ENCODE measurements around the gene PADI1.

PADI1 gene, protein sequence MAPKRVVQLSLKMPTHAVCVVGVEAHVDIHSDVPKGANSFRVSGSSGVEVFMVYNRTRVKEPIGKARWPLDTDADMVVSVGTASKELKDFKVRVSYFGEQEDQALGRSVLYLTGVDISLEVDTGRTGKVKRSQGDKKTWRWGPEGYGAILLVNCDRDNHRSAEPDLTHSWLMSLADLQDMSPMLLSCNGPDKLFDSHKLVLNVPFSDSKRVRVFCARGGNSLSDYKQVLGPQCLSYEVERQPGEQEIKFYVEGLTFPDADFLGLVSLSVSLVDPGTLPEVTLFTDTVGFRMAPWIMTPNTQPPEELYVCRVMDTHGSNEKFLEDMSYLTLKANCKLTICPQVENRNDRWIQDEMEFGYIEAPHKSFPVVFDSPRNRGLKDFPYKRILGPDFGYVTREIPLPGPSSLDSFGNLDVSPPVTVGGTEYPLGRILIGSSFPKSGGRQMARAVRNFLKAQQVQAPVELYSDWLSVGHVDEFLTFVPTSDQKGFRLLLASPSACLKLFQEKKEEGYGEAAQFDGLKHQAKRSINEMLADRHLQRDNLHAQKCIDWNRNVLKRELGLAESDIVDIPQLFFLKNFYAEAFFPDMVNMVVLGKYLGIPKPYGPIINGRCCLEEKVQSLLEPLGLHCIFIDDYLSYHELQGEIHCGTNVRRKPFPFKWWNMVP

DNA sequence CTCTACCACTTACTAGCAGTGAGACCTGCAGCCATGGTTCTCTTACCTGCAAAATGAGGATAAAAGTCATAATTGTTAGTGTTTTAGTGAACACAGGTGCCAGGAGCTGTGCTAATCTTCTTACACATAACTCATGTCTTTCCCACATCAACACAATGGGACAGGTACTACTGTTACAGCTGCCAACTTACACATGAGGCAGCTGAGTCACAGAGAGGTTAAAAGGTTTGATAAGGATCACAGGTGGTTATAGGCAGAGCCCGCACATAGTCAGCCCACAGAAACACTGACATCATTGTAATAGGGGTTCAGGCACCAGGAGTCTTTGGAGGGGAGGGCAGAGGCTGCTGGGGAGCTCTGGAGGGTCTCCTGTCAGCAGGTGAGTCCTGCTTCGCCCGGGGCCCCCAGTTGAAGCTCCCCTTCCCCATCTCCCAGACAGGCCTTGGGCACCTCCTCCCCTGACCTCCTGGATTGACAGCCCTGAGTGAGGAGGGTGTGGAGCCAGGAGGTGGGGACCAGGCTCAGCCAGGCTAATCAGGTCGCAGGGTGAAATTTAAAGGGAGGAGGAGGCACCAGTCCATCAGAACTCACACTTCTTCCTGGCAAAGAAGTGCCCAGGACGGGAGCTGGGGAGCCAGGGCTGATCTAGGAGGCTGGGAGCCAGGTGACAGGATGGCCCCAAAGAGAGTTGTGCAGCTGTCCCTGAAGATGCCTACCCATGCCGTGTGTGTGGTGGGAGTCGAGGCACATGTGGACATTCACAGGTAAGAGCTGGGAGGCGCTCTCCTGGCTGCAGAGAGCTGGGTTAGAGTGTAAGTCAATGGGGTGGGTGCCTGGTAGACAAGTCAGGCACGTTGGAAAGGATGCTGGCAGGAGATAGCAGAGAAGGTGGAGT lies at the start of gene PADI1:
PADI1 (plus strand) TSS at position 583 of the 895 bp plus-strand sequence; CDS start at position 673, 90 bp downstream.
- in situ Hi-C loops (cut with MboI; ENCODE audit: low sequenced_read_pairs), result no loop called here

DNA sequence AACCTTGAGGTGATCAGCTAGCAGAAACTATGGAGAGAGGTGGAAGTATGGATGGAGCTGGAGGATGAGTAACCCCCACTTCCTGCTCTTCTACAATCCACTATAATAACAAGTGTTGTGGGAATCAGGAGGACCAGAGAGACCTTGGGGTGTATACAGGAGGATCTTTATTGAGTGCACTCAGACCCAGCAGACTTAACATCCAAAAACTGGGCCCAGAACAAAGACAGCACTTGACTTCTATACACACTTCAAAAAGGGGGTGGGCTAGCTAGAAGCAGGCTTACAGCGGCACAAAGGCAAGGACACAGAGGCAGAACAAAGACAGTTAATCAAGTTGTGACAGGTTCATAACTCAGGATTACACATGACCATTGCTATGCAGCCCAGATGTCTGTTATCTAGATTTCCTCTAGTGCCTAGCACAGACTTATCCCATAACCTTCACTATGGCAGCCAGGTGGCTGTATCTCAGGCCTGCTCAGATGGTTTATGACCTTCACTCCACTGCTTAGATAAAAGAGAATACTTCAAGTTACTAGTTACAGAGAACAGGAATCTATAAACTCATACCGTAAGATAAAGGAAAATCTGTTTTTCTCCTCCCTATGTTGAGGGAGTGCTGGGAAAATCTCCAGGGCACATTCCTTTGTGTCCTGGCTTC lies 49.5 kb upstream of the PADI1 start:
- in situ Hi-C loops (cut with MboI; ENCODE audit: low sequenced_read_pairs), result no loop called here

DNA sequence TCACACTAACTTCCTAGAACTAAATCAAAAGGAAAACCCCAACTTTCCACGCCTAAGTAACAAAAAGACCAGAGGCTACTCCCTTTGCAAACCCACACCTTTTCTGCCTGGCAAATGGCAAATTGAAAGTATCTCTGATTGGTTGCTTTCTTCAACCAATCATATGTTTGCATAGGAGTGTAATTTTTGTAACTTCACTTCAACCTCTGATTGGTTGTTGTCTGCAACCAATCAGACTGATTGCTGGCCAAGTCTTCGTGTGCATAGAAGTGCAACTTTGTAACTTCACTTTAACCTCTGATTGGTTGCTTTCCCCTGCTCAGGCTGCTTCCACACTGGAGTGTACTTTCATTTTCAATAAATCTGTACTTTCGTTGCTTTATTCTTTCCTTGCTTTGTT lies 48.8 kb upstream of the PADI1 start:
- in situ Hi-C loops (cut with MboI; ENCODE audit: low sequenced_read_pairs), result no loop called here

DNA sequence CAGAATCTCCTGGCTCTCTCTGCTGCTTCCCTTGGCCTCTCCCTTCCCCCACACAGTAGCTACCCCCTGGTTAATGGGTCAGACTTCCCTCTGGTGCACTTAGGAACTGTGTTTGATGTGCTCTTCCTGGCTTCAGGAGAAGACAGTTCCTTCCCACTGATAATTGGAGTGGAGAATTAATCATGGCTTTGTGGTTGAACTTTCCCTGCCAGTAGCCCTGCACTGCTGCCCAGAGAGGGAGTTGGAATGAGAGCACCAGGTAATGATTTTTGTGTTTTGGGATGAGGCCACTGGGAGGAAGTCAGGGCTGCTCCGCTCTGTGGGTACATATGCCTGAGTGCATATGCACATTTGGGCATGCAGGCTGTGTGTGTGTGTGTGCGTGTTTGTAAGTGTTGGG lies 46.0 kb upstream of the PADI1 start:
- in situ Hi-C loops (cut with MboI; ENCODE audit: low sequenced_read_pairs), result no loop called here

DNA sequence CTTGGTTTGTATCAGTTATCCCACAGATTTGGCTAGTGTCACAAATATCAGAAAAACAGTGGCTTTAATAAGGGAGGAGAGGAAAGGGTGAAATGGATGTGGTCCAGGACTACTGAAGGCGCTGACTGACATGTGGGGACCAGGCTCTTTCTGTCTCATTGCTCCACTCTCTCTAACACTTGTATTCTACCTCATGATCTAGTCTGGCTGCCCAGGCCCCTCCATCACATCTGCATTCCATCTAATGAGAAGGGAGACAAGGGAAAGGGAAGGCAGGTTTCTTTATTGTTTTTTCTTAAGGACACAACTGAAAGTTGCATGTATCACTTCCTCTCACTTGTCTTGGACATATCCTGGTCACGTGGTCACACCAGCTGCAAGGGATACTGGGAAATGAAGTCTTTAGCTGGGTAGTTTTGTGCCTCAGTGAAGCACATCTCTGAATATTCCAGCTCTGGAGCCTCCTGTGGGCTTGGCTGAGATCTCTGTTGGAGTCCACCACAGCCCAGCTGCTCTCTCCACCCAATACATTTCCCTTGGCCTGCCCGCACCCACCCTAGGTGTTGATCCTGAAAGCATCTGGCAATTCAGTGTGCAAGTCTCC lies 43.7 kb upstream of the PADI1 start:
- in situ Hi-C loops (cut with MboI; ENCODE audit: low sequenced_read_pairs), result no loop called here

DNA sequence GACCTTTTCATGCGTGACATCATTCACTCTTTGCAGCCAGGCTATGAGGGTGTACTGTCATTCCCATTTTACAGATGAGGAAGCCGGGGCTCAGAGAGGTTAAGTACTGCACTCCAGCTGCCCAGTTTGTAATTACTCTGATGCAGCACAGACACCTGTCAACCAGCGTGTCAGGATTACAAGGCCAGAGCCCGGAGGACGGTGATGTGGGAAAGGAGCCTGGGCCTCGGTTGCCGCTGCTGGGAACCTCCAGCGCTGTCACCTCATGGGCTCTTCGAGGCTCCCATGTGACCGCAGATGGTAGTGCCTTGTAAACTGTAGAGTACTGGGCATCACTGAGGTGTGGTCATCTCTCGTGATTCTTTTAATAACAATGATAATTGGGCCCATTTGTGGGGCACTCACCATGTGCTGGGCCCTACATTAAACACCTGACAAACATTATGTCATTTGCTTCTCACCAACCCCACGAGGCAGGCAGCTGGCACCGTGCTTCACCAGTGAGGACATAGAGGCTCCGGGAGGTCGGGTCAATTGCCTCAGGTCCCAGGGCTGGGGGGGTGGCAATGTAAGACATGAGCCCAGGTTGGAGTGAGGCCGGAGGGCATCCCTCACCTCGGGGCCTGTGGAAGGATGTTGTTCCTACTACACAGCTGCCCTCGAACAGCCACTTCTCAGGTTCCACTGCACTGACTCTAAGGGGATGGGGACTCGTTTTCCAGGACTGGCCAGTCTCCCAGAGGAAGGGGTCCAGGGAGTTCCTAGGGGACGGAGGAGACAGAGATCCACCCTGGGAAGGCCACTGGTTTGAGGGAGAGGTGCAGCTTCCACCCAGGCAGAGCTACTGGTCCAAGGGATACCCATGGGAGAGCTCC lies 42.8 kb upstream of the PADI1 start:
- in situ Hi-C loops (cut with MboI; ENCODE audit: low sequenced_read_pairs), result no loop called here

DNA sequence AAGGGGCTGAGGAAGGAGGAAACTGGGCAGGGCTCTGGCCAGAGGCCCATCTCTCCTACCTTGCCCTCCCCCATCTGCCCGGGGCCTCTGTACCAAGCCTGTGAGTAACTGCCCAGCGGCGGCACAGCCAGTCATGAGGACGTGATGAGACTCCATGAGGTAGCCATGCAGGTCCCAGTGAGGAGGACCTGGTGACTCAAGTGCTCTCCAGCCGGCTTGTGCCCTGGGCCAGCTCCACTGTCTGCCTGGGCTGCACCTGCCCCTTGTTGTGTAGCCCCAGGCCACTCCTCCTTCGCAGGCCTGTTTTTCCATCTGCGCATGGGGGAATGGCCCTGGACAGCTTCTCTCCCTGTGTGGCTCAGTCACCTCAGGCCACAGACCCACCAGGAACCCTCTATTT lies 42.0 kb upstream of the PADI1 start:
- in situ Hi-C loops (cut with MboI; ENCODE audit: low sequenced_read_pairs), result no loop called here

DNA sequence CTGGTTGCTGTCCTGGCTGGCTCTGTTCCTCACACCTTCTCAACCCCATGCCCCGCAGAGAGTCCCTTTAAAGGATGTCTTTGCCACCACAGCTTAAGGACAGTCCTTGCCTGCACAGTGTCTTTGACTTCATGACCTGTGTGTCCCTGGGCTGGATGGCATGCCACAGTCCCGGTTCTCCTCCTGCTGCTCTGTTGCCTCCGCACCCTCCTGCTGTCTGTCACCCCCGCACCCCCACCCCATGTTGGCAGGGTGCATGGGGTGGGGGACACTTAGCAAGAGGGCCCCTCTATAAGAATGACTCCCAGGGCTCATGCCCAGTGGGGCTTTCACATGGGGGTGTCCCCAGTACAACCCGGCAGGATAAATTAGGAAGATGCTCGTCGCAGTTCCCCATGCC lies 41.6 kb upstream of the PADI1 start:
- in situ Hi-C loops (cut with MboI; ENCODE audit: low sequenced_read_pairs), result no loop called here

DNA sequence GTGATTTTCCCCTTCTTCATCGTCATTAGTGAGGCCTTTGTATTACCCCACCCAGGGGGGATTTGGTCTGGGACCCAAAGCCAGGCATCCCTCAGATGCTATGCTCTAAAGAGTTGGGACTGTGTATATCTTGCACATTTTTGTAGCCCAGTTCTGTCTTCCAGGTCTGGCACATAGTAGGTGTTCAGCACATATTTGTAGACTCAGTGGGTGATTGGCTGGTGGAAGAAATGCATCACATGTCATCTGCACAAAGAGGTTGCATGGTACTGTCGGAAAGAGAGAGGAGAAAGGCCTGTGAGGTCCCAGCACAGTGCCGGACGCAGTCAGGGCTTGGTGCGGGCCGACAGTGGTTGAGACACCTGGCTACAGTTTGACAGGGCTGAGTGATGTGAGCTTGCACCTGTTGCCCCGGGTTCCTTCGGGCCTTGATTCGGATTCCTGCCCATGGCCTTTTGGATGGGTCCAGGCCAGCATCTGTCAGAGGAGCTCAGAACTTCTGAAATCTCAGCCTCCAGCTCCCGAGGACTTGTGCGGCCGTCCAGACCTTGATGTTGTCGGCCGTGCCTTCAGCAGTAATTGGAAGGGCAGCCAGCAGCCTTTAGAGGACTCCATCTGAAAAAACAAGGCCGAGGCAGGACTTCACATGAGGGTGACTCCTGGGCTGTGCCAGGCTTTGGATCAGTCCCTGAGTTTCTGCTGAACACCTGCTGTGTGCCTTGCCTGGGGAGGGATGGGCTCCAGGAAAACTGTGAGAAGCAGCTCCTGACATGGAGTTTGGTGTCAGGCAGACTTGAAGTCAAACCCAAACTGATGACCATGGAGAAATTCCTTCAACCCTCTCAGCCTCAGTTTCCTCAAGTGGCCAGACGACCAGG lies 40.9 kb upstream of the PADI1 start:
- in situ Hi-C loops (cut with MboI; ENCODE audit: low sequenced_read_pairs), result no loop called here

DNA sequence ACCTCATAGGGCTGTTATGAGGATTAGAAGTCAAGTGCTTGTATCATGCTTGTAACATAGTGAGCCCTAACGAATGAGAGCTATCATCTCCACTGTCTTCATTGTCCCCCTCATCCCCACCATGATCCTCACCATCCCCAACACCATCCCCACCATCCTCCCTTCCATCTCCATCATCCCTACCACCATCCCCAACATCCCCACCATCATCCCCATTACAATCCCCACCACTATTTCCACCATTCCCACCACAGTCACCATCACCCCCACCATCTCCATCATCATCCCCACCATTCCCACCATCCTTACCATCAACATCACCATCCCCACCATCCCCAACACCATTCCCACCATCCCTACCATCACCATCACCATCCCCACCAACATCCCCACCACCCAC lies 39.1 kb upstream of the PADI1 start:
- in situ Hi-C loops (cut with MboI; ENCODE audit: low sequenced_read_pairs), result no loop called here

DNA sequence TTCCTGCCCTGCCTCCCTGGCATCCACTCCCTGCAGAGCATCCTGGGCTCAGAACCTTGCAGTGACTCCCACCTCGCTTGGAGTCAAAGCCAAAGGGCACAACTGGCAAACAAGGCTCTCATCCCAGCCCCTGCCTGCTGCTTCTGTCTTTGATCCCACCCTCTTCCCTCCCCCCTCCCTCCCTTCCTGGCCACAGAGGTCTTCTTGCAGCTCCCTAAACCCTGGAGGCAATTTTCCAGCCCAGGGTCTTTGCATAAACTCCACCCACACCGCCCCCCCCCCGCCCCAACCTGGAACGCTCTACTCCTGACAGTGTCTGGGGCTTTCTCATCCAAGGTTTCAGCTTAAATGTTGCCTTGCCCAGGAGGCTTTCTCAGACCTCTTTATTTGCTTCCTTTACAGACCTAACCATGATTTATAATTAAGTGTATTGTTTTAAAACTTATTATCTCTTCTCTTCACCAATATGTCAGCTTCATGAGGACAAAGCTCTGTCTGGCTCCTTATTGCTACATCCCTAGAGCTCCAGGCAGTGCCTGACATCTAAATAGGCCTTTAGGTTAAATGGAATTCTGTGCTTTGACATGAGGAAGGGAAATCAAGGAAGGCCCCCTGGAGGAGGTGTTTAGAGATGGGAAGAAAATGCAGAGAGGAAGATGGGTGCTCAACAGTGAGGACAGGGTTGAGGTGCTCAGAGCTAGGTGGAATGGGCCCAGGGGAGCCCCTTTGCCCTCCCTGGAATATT lies 37.7 kb upstream of the PADI1 start:
- in situ Hi-C loops (cut with MboI; ENCODE audit: low sequenced_read_pairs), result no loop called here

DNA sequence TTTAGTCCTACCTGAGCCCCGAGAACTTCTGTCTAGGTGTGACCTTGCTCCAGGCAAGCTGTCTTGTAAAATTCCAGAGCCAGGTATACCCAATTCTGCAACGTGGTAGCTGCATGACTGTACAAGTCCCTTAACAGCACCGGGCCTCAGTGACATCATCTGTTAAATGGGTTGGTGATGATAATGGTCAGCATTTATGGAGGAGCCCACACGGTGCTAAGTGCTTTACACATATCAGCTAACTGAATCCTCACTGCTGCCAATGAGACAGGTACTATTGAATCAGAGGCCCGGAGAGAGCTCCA lies 37.2 kb upstream of the PADI1 start:
- in situ Hi-C loops (cut with MboI; ENCODE audit: low sequenced_read_pairs), result no loop called here

DNA sequence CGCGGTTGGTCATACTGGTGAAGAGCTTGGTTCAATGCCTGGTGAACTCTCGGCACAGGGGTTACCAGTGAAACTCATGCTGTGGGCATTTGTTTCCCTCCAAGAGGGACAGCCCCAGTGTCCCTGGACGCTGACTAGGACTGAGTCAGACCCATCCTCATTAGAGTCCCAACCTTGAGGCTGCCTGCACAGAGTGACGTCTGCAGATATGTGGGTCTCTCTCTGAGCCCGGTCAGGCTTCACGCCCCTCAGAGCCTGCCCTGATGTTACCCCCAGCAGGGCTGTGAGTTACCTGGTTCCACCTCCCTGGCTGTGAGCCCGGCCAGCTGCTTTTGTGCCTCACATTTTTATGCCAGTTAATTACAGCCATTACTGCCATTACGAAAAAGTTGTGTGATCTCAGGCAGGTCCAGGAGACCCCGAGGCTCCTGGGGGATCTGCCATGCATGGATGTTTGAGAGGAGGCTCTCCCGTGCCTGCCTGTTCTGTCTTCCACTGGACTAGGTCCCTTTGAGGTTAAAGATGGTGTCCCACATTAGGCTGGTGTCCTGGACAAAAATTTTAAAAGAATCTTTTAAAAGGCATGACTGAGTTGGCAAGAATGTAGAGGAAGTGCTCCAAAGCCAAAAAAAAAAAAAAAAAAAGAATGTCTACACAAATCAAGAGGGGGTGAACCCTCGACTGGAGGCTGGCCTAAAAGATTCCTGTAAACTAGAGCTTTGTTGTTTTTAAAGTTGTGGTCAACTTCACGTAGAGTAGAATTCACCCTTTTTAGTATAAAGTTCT lies 36.6 kb upstream of the PADI1 start:
- in situ Hi-C loops (cut with MboI; ENCODE audit: low sequenced_read_pairs), result no loop called here

DNA sequence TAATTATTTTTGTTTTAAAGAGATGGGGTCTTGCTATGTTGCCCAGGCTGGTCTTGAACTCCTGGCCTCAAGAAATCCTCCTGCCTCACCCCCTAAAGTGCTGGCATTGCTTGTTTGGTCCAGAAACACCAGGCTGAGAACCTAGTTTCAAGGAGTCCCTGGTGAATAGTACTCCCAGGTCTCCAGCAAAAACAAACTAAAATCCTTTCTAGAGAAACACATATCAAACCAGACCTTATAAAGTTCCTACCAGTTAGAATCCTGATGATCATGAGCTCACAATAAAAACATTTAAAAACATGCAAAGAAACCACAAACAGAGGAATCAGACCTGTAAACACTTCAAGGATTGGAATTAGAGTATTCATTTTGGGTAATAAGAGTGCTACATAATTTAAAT lies 34.4 kb upstream of the PADI1 start:
- in situ Hi-C loops (cut with MboI; ENCODE audit: low sequenced_read_pairs), result no loop called here

DNA sequence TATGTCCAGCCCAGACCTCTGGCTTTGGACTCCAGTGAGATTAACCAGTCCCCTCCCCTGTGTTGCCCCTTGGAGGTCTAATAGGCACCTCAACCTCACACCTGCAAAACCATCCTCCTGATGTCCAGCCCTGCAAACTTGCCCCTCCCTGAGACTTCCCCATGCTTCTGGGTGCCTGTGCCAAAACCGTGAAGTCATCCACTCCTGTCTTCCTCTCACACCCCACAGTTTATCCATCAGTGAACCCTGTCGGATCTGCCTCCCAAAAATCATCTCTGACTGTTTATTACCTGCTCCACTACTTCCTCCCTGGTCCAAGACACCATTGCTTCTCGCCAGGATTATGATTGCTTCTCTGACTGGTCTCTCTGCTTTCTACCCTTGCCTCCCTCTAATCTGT lies 31.7 kb upstream of the PADI1 start:
- in situ Hi-C loops (cut with MboI; ENCODE audit: low sequenced_read_pairs), result no loop called here

DNA sequence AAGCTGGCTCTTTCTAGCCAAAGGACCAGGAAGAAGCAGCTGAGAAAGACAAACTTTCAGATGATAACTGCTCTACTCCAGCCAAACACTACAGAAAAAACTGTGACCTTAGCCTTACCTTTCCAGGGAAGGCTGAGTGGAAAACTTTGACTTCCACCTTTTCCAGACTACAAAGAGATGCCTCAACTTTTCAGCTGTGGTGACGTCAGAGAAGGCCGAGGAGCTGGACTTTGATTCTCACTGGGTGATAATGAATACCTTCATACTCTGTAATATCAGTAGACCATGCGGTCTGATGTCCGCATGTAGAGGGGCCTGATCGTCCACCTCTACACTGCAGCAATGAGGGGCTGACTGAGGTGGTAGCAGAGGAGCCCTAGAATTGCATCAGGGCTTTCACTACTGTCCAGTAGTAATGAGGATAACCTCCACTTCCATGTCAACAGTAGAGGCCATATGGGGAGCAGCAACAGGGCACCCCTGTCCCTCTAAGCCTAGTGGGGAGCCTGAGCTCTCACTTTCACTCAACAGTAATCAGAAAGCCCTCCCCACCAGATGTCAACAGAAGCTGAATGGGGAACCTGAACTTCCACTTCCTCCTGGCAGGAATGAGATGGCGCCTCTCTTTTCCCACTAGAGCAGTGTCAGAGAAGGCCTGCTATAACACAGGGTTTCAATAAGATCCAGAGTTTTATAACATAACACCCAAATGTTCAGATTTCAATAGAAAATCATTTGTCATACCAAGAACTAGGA lies 28.4 kb upstream of the PADI1 start:
- in situ Hi-C loops (cut with MboI; ENCODE audit: low sequenced_read_pairs), result no loop called here

DNA sequence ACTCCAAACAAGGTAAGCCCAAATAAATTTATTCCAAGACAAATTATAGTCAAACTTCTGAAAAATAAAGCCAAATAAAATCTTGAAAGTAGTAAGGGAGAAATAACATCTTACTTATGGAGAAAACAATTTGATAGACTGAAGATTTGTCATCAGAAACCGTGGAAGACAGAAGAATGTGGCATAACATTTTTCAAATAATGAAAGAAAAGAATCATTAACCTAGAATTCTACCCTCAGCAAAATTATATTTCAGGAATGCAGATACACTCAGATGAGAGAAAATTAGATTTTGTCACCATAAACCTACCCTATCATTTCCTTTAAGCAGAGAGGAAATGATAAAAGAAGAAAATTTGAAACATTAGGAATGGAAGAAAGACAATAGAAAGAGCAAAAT lies 27.3 kb upstream of the PADI1 start:
- in situ Hi-C loops (cut with MboI; ENCODE audit: low sequenced_read_pairs), result no loop called here

All from HL-60/S4 treated with phorbol 12-myristate 13-acetate at 8.2 ng/mL for 4 days and 3 days (cell line).